Medulla oblongata (tissue), 1 donor: ENCODE measurements around the gene PNN.

Experiments used
- DNase-seq: peaks from one replicate; pipeline ENCODE4 v3.0.0-alpha.2; 2015; ENCODE audit errors: extremely low spot score

The PNN gene

DNA sequence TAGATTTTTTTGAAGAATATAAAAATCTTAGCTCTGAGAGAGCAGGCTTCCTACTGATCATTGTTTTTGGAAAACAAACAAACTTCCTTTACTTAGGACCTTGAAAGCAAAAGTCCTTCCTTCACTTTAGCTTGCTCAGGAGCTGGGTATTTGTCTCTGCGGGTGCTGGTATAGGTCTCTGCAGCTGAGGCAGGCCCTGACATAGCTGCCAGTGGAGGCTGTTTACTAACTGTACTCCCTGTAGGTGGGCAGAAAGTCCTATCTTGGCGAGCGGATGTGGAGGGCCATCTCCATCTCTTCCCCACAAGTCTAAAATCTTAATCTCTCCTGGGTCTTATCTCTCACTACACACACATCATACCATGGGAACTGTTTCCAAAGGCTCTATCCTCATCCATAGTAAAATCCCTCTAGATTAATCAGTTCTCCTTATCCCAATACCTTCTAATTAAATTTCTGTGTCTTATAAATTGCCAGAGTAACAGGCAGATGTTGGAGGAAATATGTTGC lies 54.6 kb downstream of the PNN start:
- DNase-seq, result no peak

GRCh38 chr14:39230416-39231035 lies 55.5 kb downstream of the PNN start:
- no peak for DNase-seq

- peak; percentile 51 for DNase-seq
Observed at GRCh38 chr14:39231751-39232553, 56.9 kb downstream of the PNN start.
